HL-60/S4 (cell line): ENCODE data around the gene SAMHD1.
"Not testable (repeated sequence)": the region's sequence is repeated elsewhere in the genome, so short reads cannot be mapped to it uniquely, and the experiment has no call there.

Experiments used
- in situ Hi-C: fragments of 300-500 bp; cut with MboI; formaldehyde crosslinking; loops from 2 replicates; pipeline ENCODE4 v1.14.3; 2022; ENCODE audit warnings: low sequenced_read_pairs

The SAMHD1 gene

DNA sequence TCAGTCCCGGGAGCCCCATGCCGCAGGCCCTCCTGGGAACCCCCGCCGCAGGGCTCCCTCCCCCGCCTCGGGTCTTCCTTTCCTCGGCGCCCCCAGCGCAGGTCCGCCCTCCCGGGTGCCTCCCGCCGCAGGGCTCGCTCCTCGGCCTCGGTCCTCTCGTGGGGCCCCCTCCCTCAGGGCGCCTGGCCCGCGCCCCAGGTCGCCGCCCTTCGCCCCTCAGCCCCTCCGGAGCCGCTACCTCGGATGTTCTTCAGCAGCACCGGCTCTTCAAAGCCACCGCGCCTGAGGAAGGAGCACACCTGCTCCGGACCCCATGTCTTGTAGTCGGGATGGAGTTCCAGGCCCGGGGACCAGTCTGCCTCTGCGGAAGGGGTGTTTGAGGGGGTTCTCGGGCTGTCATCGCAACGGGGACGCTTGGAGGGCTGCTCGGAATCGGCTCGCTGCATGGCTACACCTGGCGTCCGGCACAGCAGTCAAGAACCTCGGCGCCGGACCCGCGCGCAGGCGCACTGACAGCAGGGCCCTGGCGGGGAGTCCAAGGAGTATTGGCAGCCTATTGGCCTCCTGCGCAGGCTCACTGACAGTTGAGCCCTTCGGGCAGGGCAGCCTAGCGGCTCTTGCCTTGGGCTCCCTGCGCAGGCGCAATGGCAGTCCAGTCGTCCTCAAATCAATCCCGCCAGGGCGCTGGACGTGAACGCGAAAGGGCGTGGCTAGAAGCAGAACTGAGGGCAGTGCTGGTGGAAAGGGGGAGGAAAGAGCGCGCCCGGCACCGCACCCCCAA lies at the start of gene SAMHD1:
Gene SAMHD1, minus strand, starts transcription at position 511 of the 781 bp plus-strand sequence. Its CDS starts 65 bp downstream, at position 446.
- in situ Hi-C loops: no loop called here

DNA sequence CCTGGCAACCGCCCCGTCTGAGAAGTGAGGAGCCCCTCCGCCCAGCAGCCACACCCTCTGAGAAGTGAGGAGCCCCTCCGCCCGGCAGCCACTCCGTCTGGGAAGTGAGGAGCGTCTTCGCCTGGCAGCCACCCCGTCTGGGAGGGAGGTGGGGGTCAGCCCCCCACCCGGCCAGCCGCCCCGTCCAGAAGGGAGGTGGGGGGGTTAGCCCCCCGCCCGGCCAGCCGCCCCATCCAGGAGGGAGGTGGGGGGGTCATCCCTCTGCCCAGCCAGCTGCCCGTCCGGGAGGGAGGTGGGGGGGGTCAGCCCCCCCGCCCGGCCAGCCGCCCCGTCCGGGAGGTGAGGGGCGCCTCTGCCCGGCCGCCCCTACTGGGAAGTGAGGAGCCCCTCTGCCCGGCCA lies 48.7 kb upstream of the SAMHD1 start:
- in situ Hi-C loops: not testable (repeated sequence)

DNA sequence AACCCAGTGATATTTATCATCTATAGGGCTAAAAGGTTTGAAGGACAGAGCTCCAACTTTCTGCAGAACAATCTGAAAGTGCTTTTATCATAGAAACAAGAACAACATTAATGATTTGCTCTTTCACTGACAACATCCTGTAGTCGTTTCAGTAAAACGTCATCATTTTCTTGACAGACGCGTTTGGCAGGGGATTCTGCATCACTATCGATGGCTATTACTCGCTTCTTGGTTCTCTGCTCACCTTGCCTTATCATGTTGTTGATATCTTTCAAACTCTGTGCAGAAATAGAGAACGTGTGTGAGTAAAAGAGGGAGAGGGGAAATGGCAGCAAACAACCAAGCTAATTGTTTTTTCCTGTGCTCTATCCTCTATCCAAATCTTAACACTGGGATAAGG lies 47.1 kb upstream of the SAMHD1 start:
- in situ Hi-C loops: no loop called here

DNA sequence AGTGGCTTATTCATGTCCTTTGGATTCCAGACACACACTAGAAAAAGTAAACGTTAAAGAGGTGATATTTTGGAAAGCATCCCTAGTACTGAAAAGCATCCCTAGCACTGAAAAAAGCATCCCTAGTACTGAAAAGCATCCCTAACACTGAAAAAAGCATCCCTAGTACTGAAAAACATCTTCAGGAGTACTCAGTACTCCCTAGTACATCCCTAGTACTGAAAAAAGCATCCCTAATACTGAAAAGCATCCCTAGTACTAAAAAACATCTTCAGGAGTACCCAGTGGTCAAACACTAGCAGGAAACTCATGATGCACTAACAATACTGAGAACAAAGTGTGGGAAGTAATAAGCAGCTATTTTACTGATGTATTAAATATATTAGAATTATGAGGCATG lies 45.6 kb upstream of the SAMHD1 start:
- in situ Hi-C loops: no loop called here

DNA sequence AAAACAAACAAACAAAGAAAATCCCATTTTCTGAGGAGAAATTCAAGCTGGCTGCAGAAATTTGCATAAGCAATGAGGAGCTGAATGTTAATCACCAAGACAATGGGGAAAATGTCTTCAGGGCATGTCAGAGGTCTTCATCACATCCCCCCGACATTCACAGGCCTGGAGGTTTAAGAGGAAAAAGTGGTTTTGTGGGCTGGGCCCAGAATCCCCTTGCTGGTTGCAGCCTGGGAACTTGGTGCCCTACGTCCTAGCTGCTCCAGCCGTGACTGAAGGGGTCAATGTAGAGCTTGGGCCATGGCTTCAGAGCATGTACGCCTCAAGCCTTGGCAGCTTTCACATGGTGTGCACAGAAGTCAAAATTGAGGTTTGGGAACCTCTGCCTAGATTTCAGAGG lies 42.7 kb upstream of the SAMHD1 start:
- in situ Hi-C loops: not testable (repeated sequence)

DNA sequence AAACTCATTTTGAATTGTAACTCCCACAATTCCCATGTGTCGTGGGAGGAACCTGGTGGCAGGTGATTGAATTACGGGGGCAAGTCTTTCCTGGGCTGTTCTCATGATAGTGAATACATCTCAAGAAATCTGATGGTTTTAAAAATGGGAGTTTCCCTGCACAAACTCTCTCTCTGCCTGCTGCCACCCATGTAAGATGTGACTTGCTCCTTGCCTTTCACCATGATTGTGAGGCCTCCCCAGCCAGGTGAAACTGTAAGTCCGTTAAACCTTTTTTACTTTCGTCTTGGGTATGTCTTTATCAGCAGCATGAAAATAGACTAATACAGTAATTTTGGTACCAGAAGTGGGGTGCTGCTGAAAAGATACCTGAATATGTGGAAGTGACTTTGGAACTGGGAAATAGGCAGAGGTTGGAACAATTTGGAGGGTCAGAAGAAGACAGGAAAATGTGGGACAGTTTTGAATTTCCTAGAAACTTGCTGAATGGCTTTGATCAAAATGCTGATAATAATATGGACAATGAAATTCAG lies 41.4 kb upstream of the SAMHD1 start:
- in situ Hi-C loops: no loop called here

DNA sequence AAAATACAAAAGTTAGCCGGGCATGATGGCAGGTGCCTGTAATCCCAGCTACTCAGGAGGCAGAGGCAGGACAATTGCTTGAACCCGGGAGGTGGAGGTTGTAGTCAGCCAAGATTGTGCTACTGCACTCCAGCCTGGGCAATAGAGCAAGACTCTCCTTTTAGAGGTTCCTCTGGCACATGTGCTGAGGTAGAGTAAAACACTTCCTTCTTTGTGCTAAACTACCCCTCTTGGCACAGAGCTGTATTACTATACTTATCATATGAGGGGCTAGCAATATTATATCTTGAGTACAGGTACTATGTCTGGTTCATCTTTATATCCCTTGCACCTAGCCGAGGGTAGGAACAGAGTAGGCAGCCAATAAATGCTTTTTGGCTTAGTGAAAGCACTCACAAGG lies 40.2 kb upstream of the SAMHD1 start:
- in situ Hi-C loops: no loop called here

DNA sequence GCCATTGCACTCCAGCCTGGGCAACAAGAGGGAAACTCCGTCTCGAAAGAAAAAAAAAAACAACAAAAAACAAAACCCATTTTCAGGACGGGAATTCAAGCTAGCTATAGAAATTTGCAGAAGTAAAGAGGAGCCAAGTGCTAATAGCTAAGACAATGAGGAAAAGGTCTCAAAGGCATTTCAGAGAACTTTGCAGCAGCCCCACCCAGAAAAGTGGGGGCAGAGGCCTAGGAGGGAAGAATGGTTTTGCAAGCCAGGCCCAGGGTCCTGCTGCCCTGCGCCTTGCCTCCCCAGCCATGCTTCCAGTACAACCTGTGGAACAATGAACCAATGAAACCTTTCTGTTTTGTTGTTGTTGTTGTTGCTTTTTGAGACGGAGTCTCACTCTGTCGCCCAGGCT lies 38.3 kb upstream of the SAMHD1 start:
- in situ Hi-C loops: no loop called here

DNA sequence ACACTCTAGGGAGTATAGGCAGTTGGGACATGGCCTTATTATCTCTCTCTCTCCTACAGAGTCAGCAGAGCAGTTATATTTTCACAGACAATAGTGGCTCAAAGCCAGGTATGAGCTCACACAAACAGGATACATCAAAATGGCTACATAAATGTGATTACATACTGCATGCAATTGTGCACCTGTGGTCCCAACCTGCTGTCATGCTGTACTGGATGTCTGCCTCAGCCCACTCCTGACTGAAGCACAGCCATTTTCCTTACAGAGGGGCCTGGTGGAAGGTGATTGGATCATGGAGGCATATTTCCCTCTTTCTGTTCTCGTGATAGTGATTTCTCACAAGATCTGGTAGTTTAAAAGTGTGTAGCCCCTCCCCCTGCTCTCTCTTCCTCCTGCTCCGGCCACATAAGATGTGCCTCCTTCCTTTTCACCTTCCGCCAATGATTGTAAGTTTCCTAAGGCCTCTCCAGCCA lies 37.0 kb upstream of the SAMHD1 start:
- in situ Hi-C loops: no loop called here

DNA sequence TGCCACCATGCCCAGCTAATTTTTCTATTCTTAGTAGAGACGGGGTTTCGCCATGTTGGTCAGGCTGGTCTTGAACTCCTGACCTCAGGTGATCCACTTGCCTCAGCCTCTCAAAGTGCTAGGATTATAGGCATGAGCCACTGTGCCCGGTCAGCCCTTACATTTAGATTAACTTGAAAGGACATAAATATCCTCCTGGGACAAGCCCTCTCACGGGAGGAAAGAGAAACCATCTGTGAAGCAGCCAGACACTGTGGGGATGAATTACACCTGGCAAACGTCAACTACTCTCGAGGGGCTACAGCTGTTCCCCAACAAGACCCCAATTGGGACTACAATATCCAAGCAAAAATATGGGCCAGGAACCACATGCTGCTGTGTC lies 32.7 kb upstream of the SAMHD1 start:
- in situ Hi-C loops: no loop called here

DNA sequence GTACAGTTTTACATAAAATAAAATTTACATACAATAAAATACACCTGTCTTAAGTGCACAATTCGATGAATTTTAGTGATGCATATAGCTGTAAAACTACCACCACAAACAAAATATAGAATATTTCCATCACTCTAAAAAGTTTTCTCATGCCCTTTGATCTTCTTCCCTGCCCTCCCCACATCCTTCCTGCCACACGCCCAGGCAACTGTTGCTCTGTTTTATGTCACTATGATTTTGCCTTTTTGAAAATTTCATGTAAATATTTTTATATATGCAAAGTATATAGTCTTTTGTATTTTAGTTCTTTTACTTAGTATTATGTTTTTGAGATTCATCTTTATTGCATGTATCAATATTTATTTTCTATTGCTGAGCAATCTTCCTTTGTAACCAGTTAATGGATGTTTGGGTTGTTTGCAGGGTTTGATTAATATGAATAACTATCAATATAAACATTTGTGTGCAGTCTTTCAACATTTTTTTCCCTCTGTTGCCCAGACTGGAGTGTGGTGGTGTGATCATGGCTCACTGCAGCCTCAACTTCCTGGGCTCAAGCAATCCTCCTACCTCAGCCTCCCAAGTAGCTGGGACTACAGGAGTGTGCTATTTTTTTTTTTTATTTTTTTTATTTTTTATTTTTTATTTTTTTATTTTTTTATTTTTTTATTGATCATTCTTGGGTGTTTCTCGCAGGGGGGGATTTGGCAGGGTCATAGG lies 23.8 kb upstream of the SAMHD1 start:
- in situ Hi-C loops: no loop called here

DNA sequence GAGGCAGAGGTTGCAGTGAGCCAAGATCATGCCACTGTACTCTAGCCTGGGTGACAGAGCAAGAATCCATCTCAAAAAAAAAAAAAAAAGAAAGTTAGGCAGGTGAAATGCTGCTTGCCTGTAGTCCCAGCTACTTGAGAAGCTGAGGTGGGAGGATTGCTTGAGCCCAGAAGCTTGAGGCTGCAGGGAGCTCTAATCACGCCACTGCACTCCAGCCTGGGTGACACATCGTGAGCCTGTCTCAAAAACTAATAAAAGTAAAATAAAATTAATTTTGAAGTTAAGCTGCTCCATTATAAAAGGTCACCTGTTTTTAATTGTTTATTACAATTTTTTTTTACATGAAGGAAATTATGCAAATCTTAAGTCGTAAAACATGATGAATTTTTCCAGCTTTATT lies 23.2 kb upstream of the SAMHD1 start:
- in situ Hi-C loops: no loop called here

DNA sequence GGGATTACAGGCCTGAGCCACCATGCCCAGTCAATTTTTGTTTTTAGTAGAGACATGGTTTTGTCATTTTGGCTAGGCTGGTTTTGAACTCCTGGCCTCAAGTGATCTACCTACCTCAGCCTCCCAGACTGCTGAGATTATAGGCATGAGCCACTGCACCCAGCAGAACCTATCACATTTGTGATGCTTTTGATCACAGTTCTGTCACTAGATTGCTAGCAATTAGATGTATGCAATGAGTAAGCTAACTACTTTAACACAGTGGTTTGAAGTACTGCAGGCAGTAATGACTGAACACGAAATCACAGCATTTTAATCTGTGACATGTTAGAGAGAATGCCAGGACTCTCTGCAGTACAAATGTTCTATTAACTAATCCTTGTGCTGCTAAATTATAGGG lies 19.6 kb upstream of the SAMHD1 start:
- in situ Hi-C loops: no loop called here

DNA sequence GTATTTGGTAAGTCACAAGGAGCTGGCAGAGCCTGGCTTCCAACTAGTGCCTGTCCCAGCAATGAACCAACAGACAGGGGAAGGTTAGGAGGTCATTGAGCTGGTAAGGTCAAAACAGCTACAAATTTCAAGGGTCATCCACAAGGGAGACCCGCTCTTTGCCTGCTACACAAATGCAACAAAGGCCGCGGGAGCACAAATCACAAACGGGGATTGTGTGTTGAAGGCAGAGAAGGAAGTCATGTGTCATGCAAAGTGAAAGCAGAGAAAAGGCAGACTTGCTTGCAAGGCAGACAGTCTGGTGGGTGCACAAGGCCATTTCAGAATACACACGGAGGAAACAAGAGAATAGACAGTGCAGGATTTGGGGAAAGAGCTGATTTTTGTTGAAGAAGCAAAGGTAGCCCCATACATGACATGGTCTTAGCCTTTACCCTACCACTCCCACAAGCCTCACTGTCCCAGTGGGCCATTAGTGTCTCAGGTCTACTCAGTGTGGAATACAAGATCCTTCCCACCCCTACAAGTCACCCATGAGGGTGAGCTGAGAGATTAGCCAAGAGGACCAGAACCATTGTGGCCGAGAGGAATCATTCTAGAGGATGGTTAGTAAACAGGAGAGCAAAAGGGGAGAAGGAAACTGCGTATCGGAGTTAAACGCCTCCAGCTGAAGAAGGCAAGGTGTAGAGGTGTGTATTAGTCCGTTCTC lies 18.1 kb upstream of the SAMHD1 start:
- in situ Hi-C loops: no loop called here

DNA sequence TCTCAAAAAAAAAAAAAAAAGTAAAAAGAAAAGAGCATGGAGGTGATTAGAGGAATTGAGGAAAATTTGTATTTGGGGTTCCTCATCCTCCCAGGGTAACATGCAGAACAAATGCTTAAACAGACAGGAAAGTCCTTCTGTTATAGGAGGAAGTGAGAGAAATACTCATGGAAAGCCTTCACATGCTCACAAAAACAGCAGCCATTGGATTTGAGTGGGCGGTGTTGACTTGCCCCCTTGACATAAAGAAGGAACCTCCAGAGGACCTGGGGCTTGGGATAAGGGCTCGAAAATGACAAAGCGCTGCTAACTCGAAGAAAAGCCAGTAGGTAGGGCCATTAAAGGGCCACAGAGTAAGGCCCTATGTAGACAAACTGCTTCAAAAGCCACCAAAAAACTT lies 17.5 kb upstream of the SAMHD1 start:
- in situ Hi-C loops: no loop called here

DNA sequence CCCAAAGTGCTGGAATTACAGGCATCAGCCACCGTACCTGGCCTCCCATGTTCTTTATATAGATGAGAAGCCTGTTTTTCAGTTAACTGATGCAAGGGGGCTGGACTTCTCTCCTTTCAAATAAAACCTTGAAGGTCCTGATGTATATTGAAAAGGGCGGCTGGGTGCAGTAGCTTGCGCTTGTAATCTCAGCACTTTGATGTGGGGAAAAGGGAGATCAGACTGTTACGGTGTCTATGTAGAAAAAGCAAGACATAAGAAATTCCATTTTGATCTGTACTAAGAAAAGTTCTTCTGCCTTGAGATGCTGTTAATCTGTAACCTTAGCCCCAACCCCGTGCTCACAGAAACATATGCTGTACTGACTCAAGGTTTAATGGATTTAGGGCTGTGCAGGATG lies 16.1 kb upstream of the SAMHD1 start:
- in situ Hi-C loops: no loop called here

DNA sequence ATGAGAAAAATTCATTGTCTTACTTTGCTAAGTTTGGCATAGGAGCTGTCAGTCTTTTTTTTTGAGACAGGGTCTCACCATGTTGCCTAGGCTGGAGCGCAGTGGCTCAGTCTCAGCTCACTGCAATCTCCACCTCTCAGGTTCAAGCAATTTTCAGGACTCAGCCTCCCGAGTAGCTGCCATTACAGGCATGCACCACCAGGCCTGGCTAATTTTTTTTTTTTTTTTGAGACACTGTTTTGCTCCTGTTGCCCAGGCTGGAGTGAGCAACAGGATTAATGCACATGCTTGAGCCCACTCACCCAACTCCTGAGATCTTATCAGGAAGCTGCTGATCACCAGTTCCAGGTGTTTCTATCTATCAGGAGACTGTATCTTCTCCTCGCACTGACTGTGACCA lies 15.5 kb upstream of the SAMHD1 start:
- in situ Hi-C loops: not testable (repeated sequence)

DNA sequence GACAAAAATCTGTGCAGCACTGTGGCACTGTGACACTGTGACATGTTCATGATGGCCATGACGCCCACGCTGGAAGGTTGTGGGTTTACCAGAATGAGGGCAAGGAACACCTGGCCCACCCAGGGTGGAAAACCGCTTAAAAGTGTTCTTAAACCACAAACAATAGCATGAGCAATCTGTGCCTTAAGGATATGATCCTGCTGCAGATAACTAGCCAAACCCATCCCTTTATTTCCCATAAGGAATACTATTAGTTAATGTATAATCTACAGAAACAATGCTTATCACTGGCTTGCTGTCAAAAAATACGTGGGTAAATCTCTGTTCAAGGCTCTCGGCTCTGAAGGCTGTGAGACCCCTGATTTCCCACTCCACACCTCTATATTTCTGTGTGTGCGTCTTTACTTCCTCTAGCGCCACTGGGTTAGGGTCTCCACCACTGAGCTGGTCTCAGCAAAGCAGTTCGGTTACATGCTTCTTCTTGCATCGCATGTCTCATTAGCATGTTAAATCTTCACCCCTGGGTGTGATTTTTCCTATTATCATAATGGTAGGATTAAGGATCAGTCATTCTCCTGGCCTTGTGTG lies 10.9 kb upstream of the SAMHD1 start:
- in situ Hi-C loops: not testable (repeated sequence)

DNA sequence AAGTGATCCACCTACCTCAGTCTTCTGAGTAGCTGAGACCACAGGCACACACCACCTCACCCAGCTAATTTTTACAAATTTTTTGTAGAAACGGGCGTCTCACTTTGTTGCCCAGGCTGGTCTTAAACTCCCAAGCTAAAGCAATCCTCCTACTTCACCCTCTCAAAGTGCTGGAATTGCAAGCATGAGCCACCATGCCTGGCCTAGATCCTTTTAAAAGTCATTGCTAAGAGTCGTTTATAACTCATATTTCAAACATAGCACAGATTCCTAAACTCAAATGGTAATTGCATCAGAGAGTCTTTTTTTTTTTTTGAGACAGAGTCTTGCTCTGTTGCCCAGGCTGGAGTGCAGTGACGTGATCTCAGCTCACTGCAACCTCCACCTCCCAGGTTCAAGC lies 7.7 kb upstream of the SAMHD1 start:
- in situ Hi-C loops: no loop called here

DNA sequence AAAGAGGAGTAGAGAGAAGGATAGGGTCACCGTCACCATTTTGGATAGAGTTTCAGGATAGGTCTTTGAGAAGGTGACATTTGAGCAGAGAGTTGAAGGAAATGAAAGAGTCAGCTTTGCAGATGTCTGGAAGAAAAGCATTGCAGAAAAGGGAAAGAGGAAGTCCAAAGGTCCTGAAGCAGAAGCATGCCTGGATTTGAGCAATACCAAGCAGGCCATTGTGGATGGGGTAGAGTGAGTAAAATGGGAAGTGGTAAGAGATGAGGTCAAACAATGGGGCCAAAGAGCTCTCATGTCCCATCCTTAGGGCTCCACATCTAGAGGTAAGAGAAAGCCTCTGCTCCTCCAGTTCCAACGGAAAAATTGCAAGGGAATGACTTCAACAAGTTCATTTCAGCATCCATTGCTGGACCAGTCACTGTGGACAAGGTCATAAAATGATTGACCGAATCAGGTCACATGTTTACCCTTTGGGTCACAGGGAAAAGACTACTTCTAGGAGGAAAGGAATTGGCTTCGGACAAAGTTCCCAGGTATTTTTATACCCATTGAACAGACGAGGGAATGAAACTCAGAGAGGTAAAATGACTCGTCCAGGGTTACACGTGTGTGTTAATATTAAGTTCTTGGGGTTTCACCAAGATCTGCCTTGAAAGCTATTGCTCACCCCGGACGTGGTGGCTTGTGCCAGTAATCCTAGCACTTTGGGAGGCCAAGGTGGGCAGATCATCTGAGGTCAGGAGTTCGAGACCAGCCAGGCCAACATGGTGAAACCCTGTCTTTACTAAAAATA lies 6.6 kb upstream of the SAMHD1 start:
- in situ Hi-C loops: no loop called here
